Measurements from ENCODE around the gene GPHN.
"Not testable (repeated sequence)": the region's sequence is repeated elsewhere in the genome, so short reads cannot be mapped to it uniquely, and the experiment has no call there.

Gene GPHN

DNA sequence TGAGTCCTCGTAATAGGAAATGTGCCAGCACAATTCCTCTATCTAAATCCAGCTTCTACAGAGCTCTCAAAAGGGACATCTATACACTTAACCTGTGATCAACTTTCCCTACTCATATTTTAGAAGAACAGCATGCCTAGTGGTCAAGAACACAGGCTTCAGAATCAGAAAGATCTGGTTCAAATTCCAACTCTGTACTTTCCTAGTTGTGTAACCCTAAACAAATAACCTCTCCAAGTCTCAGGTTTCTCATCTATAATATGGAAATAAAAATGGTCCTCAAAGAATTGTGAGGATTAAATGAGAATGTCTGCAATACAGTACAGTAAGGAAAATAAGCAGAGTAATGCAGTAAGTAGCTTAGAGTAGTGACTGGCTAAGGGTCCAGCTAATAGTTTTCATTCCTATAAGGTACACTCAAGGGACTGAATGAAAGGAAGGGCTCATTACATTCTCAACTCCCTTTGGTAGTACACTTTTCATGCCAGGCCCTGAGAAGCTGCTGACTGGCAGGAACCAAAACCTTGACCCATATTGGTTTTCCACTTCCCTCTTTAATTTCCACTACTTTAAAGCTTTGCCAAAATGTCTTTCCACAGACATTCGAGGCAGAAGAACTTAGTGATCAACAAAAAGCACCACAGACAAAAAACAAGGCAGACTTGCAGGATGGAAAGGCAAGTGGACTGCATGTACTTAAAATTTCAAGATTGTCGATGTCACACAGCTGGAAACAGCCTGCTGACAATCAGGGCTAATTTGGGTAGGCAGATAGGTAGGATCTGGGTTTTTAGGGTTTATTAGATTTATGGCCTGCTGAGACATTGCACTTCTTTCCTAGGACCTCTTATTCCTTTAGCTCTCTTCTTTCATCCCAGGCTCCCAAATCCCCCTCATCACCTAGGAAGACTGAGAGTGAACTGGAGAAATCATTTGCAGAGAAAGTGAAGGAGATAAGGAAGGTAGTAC is 17.5 kb upstream of the GPHN start:
- no peak for DNase-seq (ENCODE audit: low spot score in 2 of 2)
- Histone ChIP-seq H3K4me3 (no peak overlapping the region), H3K27me3 (ENCODE audit: low read depth) (no peaks in the 10 kb centered on the region), H3K4me1 (no peaks in the 10 kb centered on the region), H3K9me3 (no peaks in the 10 kb centered on the region), H3K36me3 (replicated peaks) (no peaks in the 10 kb centered on the region)
- in situ Hi-C loops (cut with MboI; ENCODE audit: low sequenced_read_pairs) = no loop called here

DNA sequence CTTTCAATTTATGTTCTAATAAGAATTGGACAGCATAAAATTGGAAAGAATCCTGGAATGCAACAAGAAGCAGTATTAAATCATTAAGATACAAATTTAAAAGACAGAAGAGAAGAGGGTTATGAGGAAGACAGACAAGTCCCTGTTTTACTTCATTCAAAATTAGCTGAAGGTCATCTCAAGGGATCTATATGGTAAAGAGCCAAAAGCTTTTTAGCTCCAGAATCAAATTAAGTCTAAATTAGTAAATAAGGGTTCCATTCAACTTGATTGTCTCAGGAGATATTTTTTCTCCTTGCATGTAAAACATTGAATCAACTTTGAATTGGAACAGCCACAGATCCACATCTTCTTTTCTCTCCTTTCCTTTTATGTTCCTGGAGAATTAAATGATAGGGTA is 14.2 kb upstream of the GPHN start:
- Histone ChIP-seq H3K9me3 (no peaks in the 10 kb centered on the region), H3K4me3 (no peak overlapping the region), H3K4me1 (no peaks in the 10 kb centered on the region), H3K36me3 (replicated peaks) (no peaks in the 10 kb centered on the region), H3K27me3 (ENCODE audit: low read depth) (no peaks in the 10 kb centered on the region)
- in situ Hi-C loops (cut with MboI; ENCODE audit: low sequenced_read_pairs) = no loop called here
- DNase-seq (ENCODE audit: low spot score in 2 of 2) = no peak

DNA sequence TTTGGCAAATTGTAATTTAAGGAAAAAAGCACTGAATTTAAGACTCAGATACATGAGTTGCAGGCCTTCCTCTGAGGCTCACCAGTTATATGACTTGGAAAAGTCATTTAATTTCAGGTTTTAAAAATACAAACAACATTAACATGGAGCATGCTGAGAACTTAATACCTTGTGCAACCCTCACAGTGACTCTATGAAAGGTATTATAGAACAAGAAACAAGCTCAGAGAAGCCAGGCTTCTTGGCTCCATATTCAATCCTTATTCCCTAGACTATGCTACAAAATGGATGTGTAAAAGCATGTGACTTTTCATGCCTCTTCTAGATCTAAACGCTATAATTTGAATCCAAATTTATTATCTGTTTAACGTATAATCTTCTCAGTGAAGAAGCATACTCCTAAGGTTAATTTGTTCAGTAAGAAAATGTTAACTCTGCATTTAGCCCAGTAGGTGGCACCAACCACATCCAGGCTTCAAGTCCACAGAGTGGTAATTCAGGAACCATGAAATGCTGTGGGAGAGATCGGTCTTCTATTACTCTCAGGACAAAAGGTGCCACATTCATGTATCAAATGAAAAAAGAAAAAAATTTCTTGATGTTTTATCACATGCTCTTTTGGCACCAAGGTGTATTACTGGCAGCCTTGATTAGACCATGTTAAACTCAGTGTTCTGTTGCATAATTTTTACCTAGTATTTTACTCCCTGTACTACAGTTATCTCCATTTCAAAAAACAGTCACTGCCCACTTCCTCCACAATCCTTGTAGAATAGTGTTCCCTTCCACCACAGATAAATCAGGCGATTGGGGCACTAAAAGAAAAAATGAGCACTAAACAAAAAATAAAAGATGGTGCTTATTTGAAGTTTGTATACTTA is 12.5 kb upstream of the GPHN start:
- in situ Hi-C loops (cut with MboI; ENCODE audit: low sequenced_read_pairs) = no loop called here

DNA sequence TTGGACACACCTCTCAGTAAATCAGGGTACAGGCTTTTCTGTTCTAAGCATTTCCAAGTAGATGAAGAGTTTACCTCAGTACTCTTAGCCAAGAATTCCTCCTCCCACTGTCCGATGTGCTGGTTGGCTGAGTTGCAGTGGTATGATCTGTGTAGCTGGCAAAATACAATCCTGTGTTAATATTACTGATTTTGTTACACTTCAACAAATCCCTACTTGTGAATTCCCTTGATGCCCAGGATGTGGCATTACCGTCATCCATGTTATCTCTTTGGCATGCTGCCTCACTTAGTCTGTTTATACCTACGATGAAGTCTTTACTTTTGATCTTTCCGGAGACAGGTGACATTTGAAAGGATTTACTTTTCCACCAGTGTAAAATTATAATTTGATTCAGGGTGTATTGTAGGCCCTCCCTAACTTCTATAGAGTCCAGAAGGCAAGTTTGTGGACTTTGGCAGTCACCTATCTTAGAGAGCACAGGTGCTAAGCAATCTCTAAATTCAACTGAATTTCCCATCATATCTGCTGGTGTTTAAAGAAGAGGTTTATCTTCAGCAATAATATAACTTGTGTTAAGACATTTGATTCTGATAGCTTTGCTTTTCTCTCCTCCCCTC is 11.6 kb upstream of the GPHN start:
- in situ Hi-C loops (cut with MboI; ENCODE audit: low sequenced_read_pairs) = no loop called here
- Histone ChIP-seq H3K4me3 (no peak overlapping the region), H3K27me3 (ENCODE audit: low read depth) (no peaks in the 10 kb centered on the region)

More for the DNA sequence above, 12.5 kb upstream of the GPHN start:
- peak; percentile 54 to 72 for DNase-seq (ENCODE audit: low spot score in 2 of 2)
- H3K9me3 ChIP-seq = no peaks in the 10 kb centered on the region
- no peaks in the 10 kb centered on the region for H3K36me3 ChIP-seq (replicated peaks)
- no peaks in the 10 kb centered on the region for H3K4me1 ChIP-seq
- H3K27me3 ChIP-seq (ENCODE audit: low read depth) = no peaks in the 10 kb centered on the region
- no peak overlapping the region for H3K4me3 ChIP-seq

DNA sequence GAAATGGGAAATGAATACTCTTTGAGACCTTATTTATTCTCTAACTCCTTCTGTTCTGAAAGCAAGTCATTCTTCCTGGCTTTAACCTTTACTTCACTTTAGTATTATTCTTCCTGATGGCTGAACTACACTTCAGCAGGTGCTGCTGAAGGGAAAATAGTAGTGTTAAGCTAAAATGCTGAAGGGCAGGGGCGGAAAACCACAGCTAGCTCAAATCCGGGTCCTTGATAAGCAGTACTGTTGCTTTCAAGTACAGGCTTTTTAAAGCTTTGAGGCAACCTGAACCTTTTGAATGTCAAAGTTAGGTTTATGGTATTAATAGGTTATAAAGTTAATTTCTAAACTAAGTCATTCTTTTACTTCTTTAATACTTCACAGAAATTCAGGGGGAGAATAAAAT is 11.0 kb upstream of the GPHN start:
- in situ Hi-C loops (cut with MboI; ENCODE audit: low sequenced_read_pairs) = no loop called here
- H3K27me3 ChIP-seq (ENCODE audit: low read depth) = no peaks in the 10 kb centered on the region
- H3K4me3 ChIP-seq = no peak overlapping the region
- DNase-seq (ENCODE audit: low spot score in 2 of 2) = no peak
- H3K4me1 ChIP-seq = no peaks in the 10 kb centered on the region
- H3K9me3 ChIP-seq = no peaks in the 10 kb centered on the region
- no peaks in the 10 kb centered on the region for H3K36me3 ChIP-seq (replicated peaks)

More for the DNA sequence above, 11.6 kb upstream of the GPHN start:
- Histone ChIP-seq H3K4me1 (no peaks in the 10 kb centered on the region), H3K36me3 (replicated peaks) (no peaks in the 10 kb centered on the region), H3K9me3 (no peaks in the 10 kb centered on the region)
- no peak for DNase-seq (ENCODE audit: low spot score in 2 of 2)

DNA sequence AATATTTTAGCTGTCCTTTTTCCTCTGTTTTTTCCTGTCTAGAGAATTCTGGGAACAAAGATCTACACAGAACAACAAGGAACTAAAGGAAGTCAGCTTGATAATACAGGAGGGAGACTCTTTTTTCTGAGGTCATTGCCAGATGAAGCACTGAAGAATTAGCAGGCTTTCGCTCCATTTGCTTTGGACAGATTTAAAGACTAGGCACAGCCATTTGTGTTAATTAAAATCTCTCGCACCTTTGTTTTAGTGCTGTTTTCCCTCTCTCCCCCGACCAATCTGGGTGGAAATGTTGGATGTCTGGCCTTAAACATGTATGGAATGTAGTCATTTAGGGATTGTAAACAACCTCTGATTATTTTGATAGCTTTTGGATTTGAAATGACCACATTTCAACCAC is 9.6 kb upstream of the GPHN start:
- H3K4me1 ChIP-seq = no peaks in the 10 kb centered on the region
- no peaks in the 10 kb centered on the region for H3K36me3 ChIP-seq (replicated peaks)
- no peaks in the 10 kb centered on the region for H3K27me3 ChIP-seq (ENCODE audit: low read depth)
- no peak overlapping the region for H3K4me3 ChIP-seq
- no peak for DNase-seq (ENCODE audit: low spot score in 2 of 2)
- in situ Hi-C loops (cut with MboI; ENCODE audit: low sequenced_read_pairs) = no loop called here
- no peaks in the 10 kb centered on the region for H3K9me3 ChIP-seq

DNA sequence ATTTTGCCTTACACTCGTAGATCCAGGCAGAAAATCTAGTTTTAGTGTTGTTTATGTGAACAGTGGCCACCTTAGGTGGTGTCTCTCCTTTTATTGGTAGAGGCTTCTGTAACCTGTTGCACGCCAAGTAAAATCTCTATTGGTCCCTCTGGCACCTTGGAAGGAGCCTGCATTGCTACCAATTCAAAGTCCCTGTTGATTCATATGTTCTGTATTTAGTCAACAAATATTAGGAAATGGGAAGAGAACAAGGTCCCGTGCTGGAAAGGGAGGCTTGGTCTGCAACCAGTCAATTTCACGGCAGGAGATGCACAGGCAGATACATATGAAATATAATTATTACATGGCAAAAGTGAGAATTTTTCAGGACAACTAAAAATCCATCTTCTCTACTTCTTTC is 6.4 kb upstream of the GPHN start:
- Histone ChIP-seq H3K27me3 (ENCODE audit: low read depth) (no peaks in the 10 kb centered on the region), H3K4me3 (no peak overlapping the region), H3K9me3 (no peaks in the 10 kb centered on the region), H3K4me1 (peaks cover 5% of the 10 kb centered on the region; the same call in 1 of the 2 replicates), H3K36me3 (replicated peaks) (no peaks in the 10 kb centered on the region)
- no peak for DNase-seq (ENCODE audit: low spot score in 2 of 2)
- in situ Hi-C loops (cut with MboI; ENCODE audit: low sequenced_read_pairs) = no loop called here

DNA sequence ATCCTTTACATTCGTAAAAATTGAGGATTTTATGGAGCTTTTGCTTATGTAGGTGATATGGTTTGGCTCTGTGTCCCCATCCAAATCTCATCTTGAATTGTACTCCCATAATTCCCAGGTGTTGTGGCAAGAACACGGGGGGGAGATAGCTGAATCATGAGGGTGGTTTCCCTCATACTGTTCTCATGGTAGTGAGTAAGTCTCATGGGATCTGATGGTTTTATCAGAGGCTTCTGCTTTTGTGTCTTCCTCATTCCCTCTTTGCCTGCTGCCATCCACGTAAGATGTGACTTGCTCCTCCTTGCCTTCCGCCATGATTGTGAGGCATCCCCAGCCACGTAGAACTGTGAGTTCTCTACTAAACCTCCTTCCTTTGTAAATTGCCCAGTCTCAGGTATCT is 5.1 kb upstream of the GPHN start:
- H3K4me1 ChIP-seq; in situ Hi-C loops (cut with MboI; ENCODE audit: low sequenced_read_pairs); DNase-seq (ENCODE audit: low spot score in 2 of 2); H3K27me3 ChIP-seq (ENCODE audit: low read depth); H3K9me3 ChIP-seq; H3K36me3 ChIP-seq (replicated peaks); H3K4me3 ChIP-seq: not testable (repeated sequence)

DNA sequence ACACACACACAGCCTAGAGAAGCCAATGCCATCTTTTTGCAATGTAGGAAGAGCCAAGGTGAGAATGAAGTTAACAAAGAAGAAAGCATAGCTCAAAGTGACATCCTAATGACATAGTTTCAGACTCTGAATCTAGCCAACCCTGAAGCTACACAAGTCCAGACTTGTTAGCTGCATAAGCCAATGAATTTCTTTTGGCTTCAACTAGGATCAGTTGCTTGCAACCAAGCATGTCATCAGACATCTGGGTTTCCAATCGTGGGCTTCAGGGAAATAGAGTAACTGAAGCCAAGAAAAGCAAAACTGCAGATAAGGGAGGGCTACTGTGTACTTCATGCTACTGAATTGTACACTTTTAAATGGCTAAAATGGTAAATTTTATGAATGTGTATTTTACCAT is 4.4 kb upstream of the GPHN start:
- no peak overlapping the region for H3K4me3 ChIP-seq
- H3K27me3 ChIP-seq (ENCODE audit: low read depth) = no peaks in the 10 kb centered on the region
- peaks cover 8% of the 10 kb centered on the region; the same call in 1 of the 2 replicates for H3K4me1 ChIP-seq
- in situ Hi-C loops (cut with MboI; ENCODE audit: low sequenced_read_pairs) = no loop called here
- DNase-seq (ENCODE audit: low spot score in 2 of 2) = no peak
- no peaks in the 10 kb centered on the region for H3K9me3 ChIP-seq
- H3K36me3 ChIP-seq (replicated peaks) = no peaks in the 10 kb centered on the region

DNA sequence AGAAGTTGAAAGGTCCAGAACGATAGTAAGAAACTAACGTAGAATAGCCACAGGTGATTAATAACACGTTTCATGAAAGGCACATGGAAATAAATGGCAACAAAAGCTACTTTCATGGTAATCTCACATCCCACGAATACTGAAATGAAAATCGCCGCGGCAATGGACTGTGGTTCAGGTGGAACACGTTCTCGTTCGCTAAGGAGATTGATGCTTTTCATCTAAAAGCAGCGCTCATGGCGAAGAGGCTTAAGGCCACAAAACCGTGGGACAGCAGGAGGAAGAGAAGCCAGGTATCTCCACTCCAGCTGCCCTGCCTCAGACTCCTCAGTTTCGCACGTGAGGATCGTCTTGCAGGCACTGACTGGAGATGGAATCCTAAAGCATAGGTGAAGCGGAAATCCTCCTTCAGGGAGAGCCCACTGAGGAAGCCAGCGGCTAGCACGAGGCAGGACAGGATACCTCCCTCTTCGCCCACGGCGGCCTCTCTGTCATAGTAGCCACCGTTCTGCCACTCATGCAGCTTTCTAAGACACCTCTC is 696 bp upstream of the GPHN start:
- H3K36me3 ChIP-seq (replicated peaks) = no peaks in the 10 kb centered on the region
- peak in 1 of 2 experiments; percentile 44 for DNase-seq (ENCODE audit: low spot score in 2 of 2)
- H3K4me1 ChIP-seq = peaks cover 21% of the 10 kb centered on the region
- no peaks in the 10 kb centered on the region for H3K27me3 ChIP-seq (ENCODE audit: low read depth)
- in situ Hi-C loops (cut with MboI; ENCODE audit: low sequenced_read_pairs) = loop anchor here (5.0 kb wide), 1 partner anchor 100 kb away; no protein-coding TSS in a partner anchor
- peak overlapping the region; percentile 82 for H3K4me3 ChIP-seq
- no peaks in the 10 kb centered on the region for H3K9me3 ChIP-seq

DNA sequence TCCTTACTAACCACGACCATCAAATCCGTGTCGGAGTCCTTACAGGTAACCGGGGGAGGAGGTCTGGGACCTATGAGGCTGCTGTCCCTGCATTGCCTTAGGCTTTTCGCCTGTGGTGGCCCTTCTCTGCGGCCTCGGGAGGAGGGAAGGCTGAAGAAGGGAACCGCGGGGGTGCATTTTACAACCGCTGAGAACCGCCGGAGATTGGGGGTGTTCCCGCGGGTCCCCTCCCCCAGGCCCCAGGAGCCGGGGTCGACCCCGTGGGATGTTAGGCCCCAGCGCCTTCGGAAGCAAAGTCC is 549 bp downstream of the GPHN start:
- H3K27me3 ChIP-seq (ENCODE audit: low read depth) = no peaks in the 10 kb centered on the region
- peaks cover 21% of the 10 kb centered on the region for H3K4me1 ChIP-seq
- DNase-seq (ENCODE audit: low spot score in 2 of 2) = no peak
- in situ Hi-C loops (cut with MboI; ENCODE audit: low sequenced_read_pairs) = loop anchor here (5.0 kb wide), 1 partner anchor 99 kb away; no protein-coding TSS in a partner anchor
- H3K36me3 ChIP-seq (replicated peaks) = no peaks in the 10 kb centered on the region
- peak overlapping the region; percentile 82 for H3K4me3 ChIP-seq
- H3K9me3 ChIP-seq = no peaks in the 10 kb centered on the region

DNA sequence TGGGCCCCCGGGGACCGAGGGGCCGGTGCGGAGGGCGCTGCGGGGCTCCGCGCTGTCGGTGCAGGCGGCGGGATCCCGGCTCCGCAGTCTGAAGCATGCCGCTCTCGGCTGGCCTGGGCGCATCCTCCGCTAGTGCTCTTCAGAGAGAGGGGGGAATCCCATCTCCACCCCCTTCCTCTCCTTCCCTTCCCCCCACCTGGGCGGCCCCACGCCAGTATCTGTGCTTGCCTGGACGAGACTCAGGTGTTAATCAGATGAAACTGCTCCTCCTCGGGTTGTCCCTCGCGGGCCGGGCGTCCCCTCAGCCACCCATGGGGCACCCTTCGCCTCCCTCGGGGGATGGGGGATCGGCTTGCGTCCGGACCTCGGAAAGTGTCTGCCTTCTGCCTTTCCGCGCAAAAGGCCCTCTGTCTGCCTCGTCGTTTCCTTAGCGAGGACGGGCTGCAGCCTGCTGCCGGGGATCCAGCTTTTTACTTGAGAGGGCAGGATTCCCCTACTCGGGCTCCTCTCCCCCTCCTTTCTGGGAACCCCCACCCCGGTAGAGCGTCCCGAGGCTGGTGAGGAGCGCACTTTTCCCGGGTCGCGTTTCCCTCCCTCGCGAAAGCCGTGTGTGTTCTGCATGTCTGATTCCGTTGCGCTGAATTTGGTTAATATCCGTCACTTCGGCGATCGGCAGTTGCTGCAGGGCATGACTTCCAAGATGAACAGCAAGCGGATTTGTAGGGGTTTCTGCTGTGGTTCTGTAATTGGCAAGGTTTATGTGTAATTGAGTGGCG is 1.1 kb downstream of the GPHN start:
- DNase-seq (ENCODE audit: low spot score in 2 of 2) = peak; percentile 11 to 56
- Histone ChIP-seq H3K27me3 (ENCODE audit: low read depth) (no peaks in the 10 kb centered on the region), H3K4me3 (peak overlapping the region; percentile 82)

DNA sequence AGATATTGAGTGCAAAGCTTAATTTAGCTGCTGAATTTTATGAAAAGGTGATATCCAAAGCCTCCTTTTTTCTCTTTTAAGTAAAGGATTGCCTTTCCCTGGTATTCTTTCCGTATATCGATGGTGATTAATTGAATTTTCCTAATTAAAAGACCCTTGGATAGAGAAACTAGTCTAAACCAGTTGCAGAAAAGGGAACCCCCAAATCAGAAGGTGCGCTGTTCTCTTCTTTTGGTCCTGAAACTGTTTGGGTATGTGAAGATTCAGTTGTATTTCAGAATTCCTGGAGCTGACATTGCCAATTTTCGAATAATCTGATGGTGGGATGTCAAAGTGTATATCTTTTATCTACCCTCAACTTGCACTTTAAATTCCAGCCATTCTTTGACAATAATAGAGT is 1.9 kb downstream of the GPHN start:
- in situ Hi-C loops (cut with MboI; ENCODE audit: low sequenced_read_pairs) = loop anchor here (5.0 kb wide), 1 partner anchor 97 kb away; no protein-coding TSS in a partner anchor
- H3K4me3 ChIP-seq = peak overlapping the region; percentile 82
- H3K36me3 ChIP-seq (replicated peaks) = no peaks in the 10 kb centered on the region
- DNase-seq (ENCODE audit: low spot score in 2 of 2) = no peak
- peaks cover 21% of the 10 kb centered on the region for H3K4me1 ChIP-seq
- H3K9me3 ChIP-seq = no peaks in the 10 kb centered on the region
- H3K27me3 ChIP-seq (ENCODE audit: low read depth) = no peaks in the 10 kb centered on the region

More for the DNA sequence above, 1.1 kb downstream of the GPHN start:
- Histone ChIP-seq H3K4me1 (peaks cover 21% of the 10 kb centered on the region), H3K9me3 (no peaks in the 10 kb centered on the region), H3K36me3 (replicated peaks) (no peaks in the 10 kb centered on the region)
- in situ Hi-C loops (cut with MboI; ENCODE audit: low sequenced_read_pairs) = loop anchor here (5.0 kb wide), 1 partner anchor 98 kb away; no protein-coding TSS in a partner anchor
